GM18868 (cell line): Measurements from ENCODE around the gene SCAF11.
A peak's percentile ranks its signal among the peaks of the same experiment; 100 is the strongest.

Source experiments
- ATAC-seq: cut with Tn5 transposase; IDR thresholded peaks from one replicate; pipeline ENCODE4 v1.9.1; 2021; ENCODE audit warnings: mild to moderate bottlenecking, moderate library complexity; ENCODE audit not compliant: unreplicated experiment

SCAF11 gene

GRCh38 chr12:45980540-45980939, 9.8 kb downstream of the SCAF11 start:
- ATAC-seq = no peak

GRCh38 chr12:45978108-45978507, 12.3 kb downstream of the SCAF11 start:
- no peak for ATAC-seq

- ATAC-seq = no peak
These were observed 12.8 kb downstream of the SCAF11 start for GRCh38 chr12:45977620-45978019.

GRCh38 chr12:45975506-45975905, 14.9 kb downstream of the SCAF11 start:
- no peak for ATAC-seq

GRCh38 chr12:45974883-45975282, 15.5 kb downstream of the SCAF11 start:
- ATAC-seq = no peak

GRCh38 chr12:45974171-45974719, 16.1 kb downstream of the SCAF11 start:
- ATAC-seq = no peak

GRCh38 chr12:45973526-45973925, 16.8 kb downstream of the SCAF11 start:
- ATAC-seq = no peak

GRCh38 chr12:45970391-45970790, 20.0 kb downstream of the SCAF11 start:
- no peak for ATAC-seq

- no peak for ATAC-seq
These were observed 21.3 kb downstream of the SCAF11 start for GRCh38 chr12:45969084-45969483.

GRCh38 chr12:45966486-45966885, 23.9 kb downstream of the SCAF11 start:
- ATAC-seq = no peak

- no peak for ATAC-seq
These were observed 27.6 kb downstream of the SCAF11 start for GRCh38 chr12:45962553-45963325.

- no peak for ATAC-seq
These were observed 30.6 kb downstream of the SCAF11 start for GRCh38 chr12:45959728-45960127.

GRCh38 chr12:45959025-45959424, 31.3 kb downstream of the SCAF11 start:
- no peak for ATAC-seq

- no peak for ATAC-seq
These were observed 41.8 kb downstream of the SCAF11 start for GRCh38 chr12:45948546-45948945.

GRCh38 chr12:45946435-45946834, 43.9 kb downstream of the SCAF11 start:
- ATAC-seq = no peak

- no peak for ATAC-seq
These were observed 45.6 kb downstream of the SCAF11 start for GRCh38 chr12:45944771-45945170.

- ATAC-seq = no peak
These were observed 50.6 kb downstream of the SCAF11 start for GRCh38 chr12:45939759-45940158.

- ATAC-seq = no peak
These were observed 51.8 kb downstream of the SCAF11 start for GRCh38 chr12:45938566-45938965.

GRCh38 chr12:45934956-45935355, 55.4 kb downstream of the SCAF11 start:
- ATAC-seq = no peak

- no peak for ATAC-seq
These were observed 56.9 kb downstream of the SCAF11 start for GRCh38 chr12:45933504-45933903.

- no peak for ATAC-seq
These were observed 60.0 kb downstream of the SCAF11 start for GRCh38 chr12:45930369-45930768.

- peak; percentile 76 for ATAC-seq
These were observed 62.1 kb downstream of the SCAF11 start for GRCh38 chr12:45928309-45928708.

GRCh38 chr12:45918818-45919217, 71.6 kb downstream of the SCAF11 start:
- no peak for ATAC-seq
